Parathyroid adenoma (tissue), 2 donors: ENCODE measurements around the gene CHMP6.

Source experiments
- H2AFZ ChIP-seq: fragments of 300-600 bp; sonication (generic); one replicate; pipeline ENCODE4 v1.7.0; 2017; ENCODE audit warnings: antibody characterized with exemption, mild to moderate bottlenecking
- H3K27ac ChIP-seq: fragments of 300-600 bp; sonication (generic); one replicate; pipeline ENCODE4 v1.7.0; 2017
- H3K27me3 ChIP-seq: fragments of 300-600 bp; sonication (generic); one replicate; pipeline ENCODE4 v1.7.0; 2017; ENCODE audit warnings: low read length; ENCODE audit not compliant: control insufficient read depth, insufficient read depth
- H3K36me3 ChIP-seq: fragments of 300-600 bp; sonication (generic); one replicate; pipeline ENCODE4 v1.7.0; 2017; ENCODE audit warnings: low read length; ENCODE audit not compliant: control insufficient read depth, insufficient read depth
- H3K4me1 ChIP-seq: fragments of 300-600 bp; sonication (generic); one replicate; pipeline ENCODE4 v1.7.0; 2017; ENCODE audit warnings: control low read depth
- H3K4me2 ChIP-seq: fragments of 300-600 bp; sonication (generic); one replicate; pipeline ENCODE4 v1.7.0; 2017; ENCODE audit warnings: low read length
- H3K4me3 ChIP-seq: fragments of 300-600 bp; sonication (generic); one replicate; pipeline ENCODE4 v1.7.0; 2017; ENCODE audit warnings: low read depth, low read length
- H3K79me2 ChIP-seq: fragments of 300-600 bp; sonication (generic); one replicate; pipeline ENCODE4 v1.7.0; 2017; ENCODE audit warnings: control low read depth
- H3K9ac ChIP-seq: fragments of 300-600 bp; sonication (generic); one replicate; pipeline ENCODE4 v1.7.0; 2017; ENCODE audit warnings: mild to moderate bottlenecking
- H3K9me3 ChIP-seq: fragments of 300-600 bp; sonication (generic); one replicate; pipeline ENCODE4 v1.7.0; 2017; ENCODE audit warnings: low read length; ENCODE audit not compliant: control insufficient read depth
- TF ChIP-seq, protein P1 (sequence below): fragments of 300-600 bp; sonication (generic); IDR thresholded peaks from one replicate; pipeline ENCODE4 v1.7.0; 2017; ENCODE audit warnings: antibody characterized with exemption, mild to moderate bottlenecking
- donor health status: primary hyperparathyroidism.

The CHMP6 gene

DNA sequence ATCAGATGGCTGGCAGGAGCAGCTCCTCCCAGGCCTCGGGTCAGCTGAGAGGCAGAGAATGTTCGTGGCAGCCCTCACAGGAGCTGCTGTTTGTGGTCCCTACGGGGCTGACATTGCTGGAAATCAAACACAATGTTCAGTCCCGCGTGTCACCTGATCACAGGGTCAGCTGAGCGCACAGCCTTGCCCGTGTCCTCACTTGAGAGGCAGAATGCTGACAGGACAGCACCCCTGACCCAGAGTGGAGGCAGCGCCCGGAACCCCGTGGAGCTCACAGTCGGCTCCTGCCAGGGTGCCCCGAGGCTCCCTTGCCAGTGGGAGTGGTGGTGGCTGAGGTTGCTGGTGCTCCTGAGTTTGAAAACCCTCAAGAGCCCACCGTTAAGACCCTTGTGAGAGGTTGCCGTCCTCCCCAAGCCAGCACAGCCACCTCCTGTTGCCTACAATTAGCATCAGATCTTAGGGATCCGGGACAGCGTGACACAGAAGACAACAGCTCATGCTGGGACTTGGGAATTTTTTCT is 3.6 kb upstream of the CHMP6 start:
- Histone ChIP-seq H3K27me3 (no peaks in the 10 kb centered on the region), H3K4me1 (peaks cover 18% of the 10 kb centered on the region), H3K27ac (peak overlapping the region; percentile 65), H3K36me3 (no peaks in the 10 kb centered on the region), H3K9me3 (no peaks in the 10 kb centered on the region), H3K4me2 (peak overlapping the region; percentile 53), H3K9ac (no peak overlapping the region), H3K4me3 (peak overlapping the region; percentile 32), H3K79me2 (no peaks in the 10 kb centered on the region), H2AFZ (peak overlapping the region; percentile 98)
- TF ChIP-seq, protein P1, sequence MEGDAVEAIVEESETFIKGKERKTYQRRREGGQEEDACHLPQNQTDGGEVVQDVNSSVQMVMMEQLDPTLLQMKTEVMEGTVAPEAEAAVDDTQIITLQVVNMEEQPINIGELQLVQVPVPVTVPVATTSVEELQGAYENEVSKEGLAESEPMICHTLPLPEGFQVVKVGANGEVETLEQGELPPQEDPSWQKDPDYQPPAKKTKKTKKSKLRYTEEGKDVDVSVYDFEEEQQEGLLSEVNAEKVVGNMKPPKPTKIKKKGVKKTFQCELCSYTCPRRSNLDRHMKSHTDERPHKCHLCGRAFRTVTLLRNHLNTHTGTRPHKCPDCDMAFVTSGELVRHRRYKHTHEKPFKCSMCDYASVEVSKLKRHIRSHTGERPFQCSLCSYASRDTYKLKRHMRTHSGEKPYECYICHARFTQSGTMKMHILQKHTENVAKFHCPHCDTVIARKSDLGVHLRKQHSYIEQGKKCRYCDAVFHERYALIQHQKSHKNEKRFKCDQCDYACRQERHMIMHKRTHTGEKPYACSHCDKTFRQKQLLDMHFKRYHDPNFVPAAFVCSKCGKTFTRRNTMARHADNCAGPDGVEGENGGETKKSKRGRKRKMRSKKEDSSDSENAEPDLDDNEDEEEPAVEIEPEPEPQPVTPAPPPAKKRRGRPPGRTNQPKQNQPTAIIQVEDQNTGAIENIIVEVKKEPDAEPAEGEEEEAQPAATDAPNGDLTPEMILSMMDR, result no peak

DNA sequence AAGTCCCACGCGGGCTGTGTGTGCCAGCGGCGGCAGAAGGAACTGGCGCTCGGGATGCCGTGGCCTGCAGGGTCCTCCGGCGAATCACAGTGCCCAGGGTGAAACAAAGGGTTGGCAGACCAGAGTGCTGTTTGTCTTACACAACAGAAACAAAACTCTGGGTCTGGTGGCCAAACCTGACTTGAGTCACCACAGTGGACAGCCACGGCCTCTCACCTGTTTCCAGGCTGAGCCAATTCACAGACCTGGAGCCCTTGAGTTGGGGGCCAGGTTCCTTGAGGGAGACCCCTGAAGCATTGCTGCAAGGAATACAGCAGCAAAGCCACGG is 2.1 kb upstream of the CHMP6 start:
- Histone ChIP-seq H3K36me3 (no peaks in the 10 kb centered on the region), H3K9me3 (no peaks in the 10 kb centered on the region), H3K4me3 (no peak overlapping the region), H3K4me2 (peak overlapping the region; percentile 62), H3K9ac (no peak overlapping the region), H3K27ac (no peak overlapping the region), H3K27me3 (no peaks in the 10 kb centered on the region), H3K4me1 (peaks cover 18% of the 10 kb centered on the region), H3K79me2 (no peaks in the 10 kb centered on the region), H2AFZ (peak overlapping the region; percentile 2)
- TF ChIP-seq, protein P1, result no peak

DNA sequence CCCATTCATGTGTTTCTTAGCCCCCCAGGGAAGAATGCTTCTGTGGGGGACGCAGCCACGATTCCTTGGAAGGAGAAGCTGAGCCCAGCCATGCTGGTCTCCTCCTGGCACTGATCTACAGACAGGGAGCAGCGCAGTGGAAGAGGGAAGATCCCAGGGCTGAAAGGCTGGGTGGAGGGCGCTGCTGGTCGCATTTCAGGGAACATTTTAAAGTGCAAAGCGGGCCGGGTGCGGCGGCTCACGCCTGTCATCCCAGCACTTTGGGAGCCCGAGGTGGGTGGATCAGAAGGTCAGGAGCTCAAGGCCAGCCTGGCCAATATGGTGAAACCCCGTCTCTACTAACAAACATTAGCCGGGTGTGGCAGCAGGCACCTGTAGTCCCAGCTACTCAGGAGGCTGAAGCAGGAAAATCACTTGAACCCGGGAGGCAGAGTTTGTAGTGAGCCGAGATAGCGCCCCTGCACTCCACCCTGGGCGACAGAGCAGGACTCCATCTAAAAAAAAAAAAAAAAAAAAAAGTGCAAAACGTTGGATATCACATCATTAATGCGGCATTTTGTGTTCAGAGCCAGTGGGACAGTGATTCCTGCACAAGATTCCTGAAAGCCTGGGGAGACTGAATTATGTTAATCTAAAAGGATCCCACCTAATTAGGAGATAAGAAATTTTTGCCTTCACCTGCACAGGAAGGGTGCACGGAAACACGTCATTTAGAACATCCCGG is 558 bp upstream of the CHMP6 start:
- H3K9me3 ChIP-seq, result no peaks in the 10 kb centered on the region
- TF ChIP-seq, protein P1, result no peak
- no peaks in the 10 kb centered on the region for H3K79me2 ChIP-seq
- no peaks in the 10 kb centered on the region for H3K36me3 ChIP-seq
- H3K27ac ChIP-seq, result no peak overlapping the region
- H3K4me1 ChIP-seq, result peaks cover 18% of the 10 kb centered on the region
- no peaks in the 10 kb centered on the region for H3K27me3 ChIP-seq
- peak overlapping the region; percentile 74 for H3K4me2 ChIP-seq
- no peak overlapping the region for H3K9ac ChIP-seq
- H3K4me3 ChIP-seq, result peak overlapping the region; percentile 60
- H2AFZ ChIP-seq, result peak overlapping the region; percentile 94

DNA sequence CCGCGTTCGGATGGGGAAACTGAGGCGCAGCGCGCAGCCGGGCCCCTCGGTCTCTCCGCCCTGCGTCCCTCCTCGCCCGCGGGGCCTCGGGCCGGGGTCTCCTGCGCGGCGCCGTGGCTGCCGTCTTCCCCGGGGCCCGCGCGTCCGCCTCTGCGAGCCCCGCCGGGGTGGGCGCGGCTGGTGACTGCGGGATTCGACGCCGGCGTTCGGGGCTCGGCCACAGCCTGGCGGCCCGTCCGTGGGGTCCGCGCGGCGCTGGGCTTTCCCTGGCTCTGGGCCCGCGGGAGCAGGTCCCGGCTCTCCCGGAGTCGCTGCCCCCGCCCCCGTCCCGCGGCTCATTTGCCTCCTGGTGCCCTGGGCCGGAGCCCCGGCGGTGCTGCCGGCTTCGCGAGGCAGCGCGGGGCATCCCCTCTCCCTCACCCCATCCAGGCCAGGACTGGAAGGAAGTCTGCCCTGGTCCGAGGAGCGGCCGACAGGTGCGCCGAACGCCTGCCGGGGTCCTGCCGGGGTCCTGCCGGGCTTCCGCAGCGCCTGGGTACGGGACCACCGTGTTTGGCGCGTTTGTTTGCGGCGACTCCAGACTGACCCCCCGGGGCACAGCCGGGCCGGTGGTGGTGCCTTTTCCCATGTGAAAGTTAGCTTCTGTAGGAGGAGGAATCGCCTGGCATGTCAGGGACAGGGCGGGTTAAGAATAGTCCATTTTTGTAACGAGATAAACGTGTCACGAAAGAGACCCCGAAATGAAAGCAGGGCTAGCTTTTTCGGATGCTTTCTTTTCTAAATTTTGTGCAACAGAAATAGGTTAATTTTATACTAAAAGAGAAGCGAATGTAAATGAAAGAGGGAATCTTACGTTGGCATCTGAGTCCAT is 671 bp downstream of the CHMP6 start:
- Histone ChIP-seq H2AFZ (peak overlapping the region; percentile 50), H3K79me2 (no peaks in the 10 kb centered on the region), H3K27ac (no peak overlapping the region), H3K4me2 (peak overlapping the region; percentile 95), H3K9ac (no peak overlapping the region), H3K4me1 (peaks cover 18% of the 10 kb centered on the region), H3K36me3 (no peaks in the 10 kb centered on the region), H3K27me3 (no peaks in the 10 kb centered on the region), H3K4me3 (peak overlapping the region; percentile 63), H3K9me3 (no peaks in the 10 kb centered on the region)
- TF ChIP-seq, protein P1, result no peak
